Smooth muscle cell (in vitro differentiated cells): ENCODE results near the gene GAN. TPM values are rescaled to one million over a fixed set of nuclear protein-coding genes. Genes with fewer than 3 reads are reported as not detected.

ENCODE experiments used
- DNase-seq: peaks from one replicate; lab custom pipeline; 2025; ENCODE audit not compliant: unreplicated experiment; lab: John Stamatoyannopoulos, UW
- H2AFZ ChIP-seq: fragments of 200-600 bp; sonication (generic); 2 replicates; pipeline ENCODE4 v1.6.0; 2016; ENCODE audit warnings: antibody characterized with exemption, low read depth, mild to moderate bottlenecking
- H3F3A ChIP-seq: fragments of 200-600 bp; sonication (generic); 2 replicates; pipeline ENCODE4 v1.6.0; 2017; ENCODE audit warnings: antibody characterized with exemption, low read depth
- H3K27ac ChIP-seq: fragments of 200-600 bp; sonication (generic); 2 replicates; pipeline ENCODE4 v1.5.1; 2016; ENCODE audit warnings: low read depth, mild to moderate bottlenecking
- H3K27me3 ChIP-seq: fragments of 200-600 bp; sonication (generic); 2 replicates; pipeline ENCODE4 v1.6.1; 2016; ENCODE audit warnings: low read depth, mild to moderate bottlenecking
- H3K36me3 ChIP-seq: fragments of 200-600 bp; sonication (generic); 2 replicates; pipeline ENCODE4 v1.5.1; 2016; ENCODE audit warnings: low read depth
- H3K4me1 ChIP-seq: fragments of 200-600 bp; sonication (generic); 2 replicates; pipeline ENCODE4 v1.5.1; 2016; ENCODE audit warnings: low read depth
- H3K4me2 ChIP-seq: fragments of 200-600 bp; sonication (generic); 2 replicates; pipeline ENCODE4 v1.6.0; 2016; ENCODE audit warnings: mild to moderate bottlenecking
- H3K4me3 ChIP-seq: fragments of 200-600 bp; sonication (generic); 2 replicates; pipeline ENCODE4 v1.5.1; 2016; ENCODE audit warnings: mild to moderate bottlenecking
- H3K79me2 ChIP-seq: fragments of 200-600 bp; sonication (generic); 2 replicates; pipeline ENCODE4 v1.6.0; 2016; ENCODE audit warnings: low read depth, mild to moderate bottlenecking
- H3K9ac ChIP-seq: fragments of 200-600 bp; sonication (generic); 2 replicates; pipeline ENCODE4 v1.6.0; 2016; ENCODE audit warnings: low read depth
- H3K9me3 ChIP-seq: fragments of 200-600 bp; sonication (generic); replicated peaks from 2 replicates; pipeline ENCODE4 v1.5.1; 2016; ENCODE audit warnings: low read depth
- H4K20me1 ChIP-seq: fragments of 200-600 bp; sonication (generic); 2 replicates; pipeline ENCODE4 v1.6.0; 2016; ENCODE audit warnings: low read depth
- WGBS: methylation state at CpG from one replicate; pipeline ENCODE4 v1.1.7; 2016; ENCODE audit warnings: low lambda C conversion rate; 5-methylcytosine and 5-hydroxymethylcytosine counted together
- polyA plus RNA-seq: library from polyadenylated mRNA; unstranded; fragments of >200 nt; fragmentation: Nextera tagmentation; extraction: Ambion mirVana; gene quantifications from 2 replicates; pipeline ENCODE4 v1.2.1, GENCODE V29; 2016
- total RNA-seq: library from RNA; depleted of rRNA; stranded (reverse); fragments of >200 nt; gene quantifications from 2 replicates; pipeline ENCODE4 v1.2.3, GENCODE V29; 2014
- TF ChIP-seq, protein P1 (sequence below): fragments of 200-600 bp; sonication (generic); IDR thresholded peaks from 2 replicates; pipeline ENCODE4 v1.5.1; 2017; ENCODE audit warnings: borderline replicate concordance, mild to moderate bottlenecking, antibody characterized with exemption; ENCODE audit not compliant: insufficient read depth, poor library complexity, severe bottlenecking

GAN gene
- total and polyA plus RNA-seq, 2 experiments from 2014 or later: 1.2 to 14.6 TPM

DNA sequence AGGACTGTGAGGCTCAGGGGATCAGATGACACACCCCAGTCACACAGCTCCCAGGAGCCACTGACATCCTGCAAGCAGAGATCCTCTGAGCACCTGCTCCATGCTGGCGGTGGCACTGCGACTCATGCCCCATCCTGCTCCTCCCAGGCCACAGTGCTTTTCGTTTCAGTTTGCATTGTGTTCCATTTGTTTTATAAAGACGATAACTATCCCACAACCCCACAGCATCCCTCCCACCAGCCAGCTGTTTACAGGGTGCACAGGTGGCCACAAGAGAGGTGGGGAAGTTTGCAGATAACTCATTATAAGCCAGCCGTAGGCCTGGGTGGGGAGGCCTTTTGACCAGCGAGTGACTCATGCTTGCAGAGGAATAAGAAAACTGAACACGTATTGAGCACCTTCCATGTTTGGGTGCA, 48.1 kb upstream of the GAN start:
- 79% methylated on average over 7 of the region's 7 CpGs for WGBS
- Histone ChIP-seq H3K4me3 (no peak overlapping the region), H3K27ac (no peak overlapping the region), H4K20me1 (no peaks in the 10 kb centered on the region), H3K9me3 (no peaks in the 10 kb centered on the region), H3K4me1 (no peaks in the 10 kb centered on the region), H3K79me2 (no peaks in the 10 kb centered on the region), H3K9ac (no peak overlapping the region), H2AFZ (no peak overlapping the region), H3K4me2 (no peak overlapping the region), H3F3A (no peaks in the 10 kb centered on the region), H3K27me3 (no peaks in the 10 kb centered on the region), H3K36me3 (no peaks in the 10 kb centered on the region)
- TF ChIP-seq, protein P1, sequence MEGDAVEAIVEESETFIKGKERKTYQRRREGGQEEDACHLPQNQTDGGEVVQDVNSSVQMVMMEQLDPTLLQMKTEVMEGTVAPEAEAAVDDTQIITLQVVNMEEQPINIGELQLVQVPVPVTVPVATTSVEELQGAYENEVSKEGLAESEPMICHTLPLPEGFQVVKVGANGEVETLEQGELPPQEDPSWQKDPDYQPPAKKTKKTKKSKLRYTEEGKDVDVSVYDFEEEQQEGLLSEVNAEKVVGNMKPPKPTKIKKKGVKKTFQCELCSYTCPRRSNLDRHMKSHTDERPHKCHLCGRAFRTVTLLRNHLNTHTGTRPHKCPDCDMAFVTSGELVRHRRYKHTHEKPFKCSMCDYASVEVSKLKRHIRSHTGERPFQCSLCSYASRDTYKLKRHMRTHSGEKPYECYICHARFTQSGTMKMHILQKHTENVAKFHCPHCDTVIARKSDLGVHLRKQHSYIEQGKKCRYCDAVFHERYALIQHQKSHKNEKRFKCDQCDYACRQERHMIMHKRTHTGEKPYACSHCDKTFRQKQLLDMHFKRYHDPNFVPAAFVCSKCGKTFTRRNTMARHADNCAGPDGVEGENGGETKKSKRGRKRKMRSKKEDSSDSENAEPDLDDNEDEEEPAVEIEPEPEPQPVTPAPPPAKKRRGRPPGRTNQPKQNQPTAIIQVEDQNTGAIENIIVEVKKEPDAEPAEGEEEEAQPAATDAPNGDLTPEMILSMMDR: no peak
- no peak for DNase-seq

DNA sequence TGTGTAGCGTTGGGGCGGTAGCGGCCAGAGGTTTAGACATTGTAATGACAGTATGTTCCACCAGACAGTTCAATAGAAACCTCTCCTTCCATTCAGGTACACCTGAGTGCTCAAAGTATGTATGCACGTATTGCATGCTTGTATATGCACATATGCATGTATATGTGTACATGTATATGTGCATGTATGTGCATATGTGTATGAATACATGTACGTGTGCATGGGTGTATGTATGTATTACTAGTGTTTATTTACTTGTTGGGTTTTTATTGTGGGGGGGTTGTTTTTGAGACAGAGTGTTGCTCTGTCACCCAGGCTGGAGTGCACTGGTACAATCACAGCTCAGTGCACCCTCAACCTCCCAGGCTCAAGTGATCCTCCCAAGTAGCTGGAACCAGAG, 46.3 kb upstream of the GAN start:
- TF ChIP-seq, protein P1: no peak
- Histone ChIP-seq H3K79me2 (no peaks in the 10 kb centered on the region), H3K27me3 (no peaks in the 10 kb centered on the region), H3K4me3 (no peak overlapping the region), H3K9me3 (no peaks in the 10 kb centered on the region), H3K36me3 (no peaks in the 10 kb centered on the region), H4K20me1 (no peaks in the 10 kb centered on the region), H3F3A (no peaks in the 10 kb centered on the region), H3K27ac (no peak overlapping the region), H3K9ac (no peak overlapping the region), H3K4me2 (no peak overlapping the region), H3K4me1 (no peaks in the 10 kb centered on the region), H2AFZ (no peak overlapping the region)
- DNase-seq: no peak
- 98% methylated on average over 5 of the region's 5 CpGs for WGBS

DNA sequence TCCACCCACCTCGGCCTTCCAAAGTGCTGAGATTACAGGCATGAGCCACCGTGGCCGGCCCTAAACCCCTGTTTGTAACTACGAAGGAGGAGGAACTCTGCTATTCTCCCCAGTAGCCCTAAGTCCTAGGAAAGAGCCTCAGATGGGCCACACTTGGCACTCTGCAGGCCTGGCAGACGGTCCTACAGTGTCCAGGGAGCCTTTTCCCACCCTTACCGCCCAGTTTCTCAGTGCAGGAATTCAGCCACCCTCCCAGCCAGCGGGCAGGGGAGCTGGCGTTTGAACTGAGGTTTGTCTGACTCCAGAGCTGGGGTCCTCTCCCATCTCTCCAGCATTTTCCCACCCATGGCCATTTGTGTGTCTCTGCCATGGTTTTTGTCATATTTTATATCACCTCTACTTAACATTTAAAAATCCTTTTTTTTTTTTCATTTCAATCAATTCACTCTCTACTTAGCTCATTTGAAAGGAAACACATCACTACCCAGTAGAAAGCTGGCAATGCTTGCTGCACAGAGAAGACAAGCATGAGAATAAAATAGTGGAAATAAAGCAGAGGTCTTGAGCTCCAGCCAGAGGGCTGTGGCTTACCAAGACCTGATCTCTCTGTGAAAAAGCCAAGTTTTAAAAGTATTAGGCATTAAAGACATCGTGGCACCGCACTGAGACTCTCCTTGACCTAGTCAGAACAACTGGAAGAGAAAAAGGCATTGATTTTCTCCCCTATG, 41.4 kb upstream of the GAN start:
- Histone ChIP-seq H3K4me1 (no peaks in the 10 kb centered on the region), H3K79me2 (no peaks in the 10 kb centered on the region)

More for the DNA sequence above, 41.4 kb upstream of the GAN start:
- H3F3A ChIP-seq: no peaks in the 10 kb centered on the region
- H2AFZ ChIP-seq: no peak overlapping the region
- TF ChIP-seq, protein P1: no peak
- H3K4me3 ChIP-seq: no peak overlapping the region
- no peak overlapping the region for H3K4me2 ChIP-seq
- no peaks in the 10 kb centered on the region for H3K36me3 ChIP-seq
- no peak overlapping the region for H3K27ac ChIP-seq
- no peak for DNase-seq
- no peaks in the 10 kb centered on the region for H3K27me3 ChIP-seq
- no peak overlapping the region for H3K9ac ChIP-seq
- no peaks in the 10 kb centered on the region for H3K9me3 ChIP-seq
- 88% methylated on average over 10 of the region's 10 CpGs for WGBS
- no peaks in the 10 kb centered on the region for H4K20me1 ChIP-seq
